Sigmoid colon (tissue), 7 donors: Measurements from ENCODE around the gene CACNA2D3. TPM values are rescaled to one million over a fixed set of nuclear protein-coding genes. Genes with fewer than 3 reads are reported as not detected.

ENCODE experiments used
- DNase-seq: peaks from one replicate; pipeline ENCODE4 v3.0.0-alpha.2; 2019
- H3K27ac ChIP-seq, 4 donors: fragments of 200-600 bp; sonication (generic); one replicate each; pipeline ENCODE4 v1.5.1; 2016 to 2019; ENCODE audit warnings: mild to moderate bottlenecking in 1 of 4
- H3K27me3 ChIP-seq, 3 donors: fragments of 200-600 bp; sonication (generic); one replicate each; pipeline ENCODE4 v1.5.1; 2019; ENCODE audit warnings: mild to moderate bottlenecking in 1 of 3
- H3K36me3 ChIP-seq, 4 donors: fragments of 200-600 bp; sonication (generic); one replicate each; pipeline ENCODE4 v1.5.1; 2016 to 2019
- H3K4me1 ChIP-seq, 4 donors: fragments of 200-600 bp; sonication (generic); one replicate each; pipeline ENCODE4 v1.5.1; 2017 to 2019
- H3K4me3 ChIP-seq, 4 donors: fragments of 200-600 bp; sonication (generic); one replicate each; pipeline ENCODE4 v1.5.1; 2017 to 2019; ENCODE audit warnings: mild to moderate bottlenecking in 2 of 4, moderate library complexity in 1 of 4
- H3K9me3 ChIP-seq, 4 donors: fragments of 200-600 bp in 3 of 4; sonication (generic) in 3 of 4; one replicate each; pipeline versions ENCODE4 v1.5.1 to v1.6.1; 2013 to 2019
- CTCF ChIP-seq, 4 experiments: fragments of 450-650 bp in 3 of 4; fragments of 200-600 bp in 1 of 4; IDR thresholded peaks; one replicate each; pipeline ENCODE4 v1.5.1; 2016 to 2019; ENCODE audit warnings: antibody characterized with exemption in 4 of 4, mild to moderate bottlenecking in 3 of 4, moderate library complexity in 2 of 4
- EP300 ChIP-seq, 4 donors: sonication (generic); formaldehyde crosslinking; IDR thresholded peaks; one replicate each; pipeline ENCODE4 v1.6.1; 2017; ENCODE audit warnings: antibody characterized with exemption in 4 of 4
- POLR2A ChIP-seq, 2 donors: fragments of 450-650 bp; IDR thresholded peaks; one replicate each; pipeline ENCODE4 v1.6.1; 2016; ENCODE audit warnings: antibody characterized with exemption in 2 of 2, mild to moderate bottlenecking in 2 of 2, moderate library complexity in 2 of 2
- POLR2AphosphoS5 ChIP-seq, 4 donors: sonication (generic); formaldehyde crosslinking; IDR thresholded peaks; one replicate each; pipeline ENCODE4 v1.6.1; 2017; ENCODE audit warnings: antibody characterized with exemption in 4 of 4
- WGBS, 2 donors: extraction: QIAGEN DNeasy Blood & Tissue Kit; methylation state at CpG; one replicate each; pipeline ENCODE4 v1.1.7; 2013; 5-methylcytosine and 5-hydroxymethylcytosine counted together
- intact Hi-C: fragments of 100-400 bp; cut with DNase I; formaldehyde crosslinking; loops from one replicate; pipeline ENCODE4 v1.15.1; 2023
- polyA plus RNA-seq, 3 donors: library from polyadenylated mRNA; stranded (reverse); fragments of 200-250 nt; gene quantifications; one replicate each; pipeline ENCODE4 v1.2.3, GENCODE V29; 2013
- total RNA-seq, 4 donors: library from RNA; depleted of rRNA; stranded (reverse); fragments of >200 nt; gene quantifications; one replicate each; pipeline ENCODE4 v1.1.0, GENCODE V29; 2016
- donor health status: healthy with polysubstance abuse.
- donor health status: Bipolar disorder and iron deficiency.
- donor health status: healthy.

Gene CACNA2D3
- total and polyA plus RNA-seq, 7 donors, result 0.32 to 10.2 (median 4.8) TPM; not detected in 1

- H3K27me3 ChIP-seq, result no peaks in the 10 kb centered on the region
- H3K9me3 ChIP-seq, result no peaks in the 10 kb centered on the region
- WGBS, 2 donors, result 92 to 94% methylated on average over 3 of the region's 3 CpGs
- no peaks in the 10 kb centered on the region for H3K4me1 ChIP-seq
- H3K27ac ChIP-seq, result no peak overlapping the region
- intact Hi-C loops, result no loop called here
- no peak overlapping the region for H3K4me3 ChIP-seq
- no peak for DNase-seq
- no peak for TF ChIP-seq POLR2AphosphoS5 (IDR thresholded peaks at IDR 0.05)
- TF ChIP-seq POLR2A (IDR thresholded peaks at IDR 0.05), result no peak
- TF ChIP-seq EP300 (IDR thresholded peaks at IDR 0.05), result no peak
- no peak for TF ChIP-seq CTCF (IDR thresholded peaks at IDR 0.05)
- no peaks in the 10 kb centered on the region for H3K36me3 ChIP-seq
These were observed 895.5 kb downstream of the CACNA2D3 start for GRCh38 chr3:55017876-55018275.

DNA sequence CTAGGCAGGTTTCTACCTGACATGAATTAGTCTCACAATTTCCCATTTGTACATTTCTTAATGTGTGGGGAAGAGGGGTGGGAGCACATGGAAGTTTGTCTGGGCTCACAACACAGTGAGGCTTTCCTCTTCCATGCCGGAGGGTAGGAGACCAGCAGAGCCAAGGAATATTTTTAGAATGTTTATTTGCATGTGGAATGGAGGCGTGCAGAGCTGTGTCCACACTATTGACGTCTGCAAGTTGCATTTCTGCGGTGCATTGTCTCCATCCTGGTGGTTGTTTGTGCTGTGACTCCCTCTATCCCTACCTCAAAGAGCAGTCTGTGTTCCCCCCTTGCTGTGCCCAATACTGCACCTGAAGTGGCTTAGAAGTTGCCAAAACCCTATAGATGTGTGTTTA is 908.6 kb downstream of the CACNA2D3 start:
- DNase-seq, result no peak
- H3K4me1 ChIP-seq, result peaks cover 0 to 15% (median 0%) of the 10 kb centered on the region in 4 donors
- no peaks in the 10 kb centered on the region for H3K27me3 ChIP-seq
- H3K27ac ChIP-seq, result no peak overlapping the region
- H3K4me3 ChIP-seq, result no peak overlapping the region
- TF ChIP-seq POLR2A (IDR thresholded peaks at IDR 0.05) (no peak), POLR2AphosphoS5 (IDR thresholded peaks at IDR 0.05) (no peak), CTCF (IDR thresholded peaks at IDR 0.05) (no peak), EP300 (IDR thresholded peaks at IDR 0.05) (no peak)
- intact Hi-C loops, result no loop called here
- H3K36me3 ChIP-seq, result no peaks in the 10 kb centered on the region
- 65 to 71% methylated on average over 4 of the region's 4 CpGs for WGBS, 2 donors
- H3K9me3 ChIP-seq, result no peaks in the 10 kb centered on the region

DNA sequence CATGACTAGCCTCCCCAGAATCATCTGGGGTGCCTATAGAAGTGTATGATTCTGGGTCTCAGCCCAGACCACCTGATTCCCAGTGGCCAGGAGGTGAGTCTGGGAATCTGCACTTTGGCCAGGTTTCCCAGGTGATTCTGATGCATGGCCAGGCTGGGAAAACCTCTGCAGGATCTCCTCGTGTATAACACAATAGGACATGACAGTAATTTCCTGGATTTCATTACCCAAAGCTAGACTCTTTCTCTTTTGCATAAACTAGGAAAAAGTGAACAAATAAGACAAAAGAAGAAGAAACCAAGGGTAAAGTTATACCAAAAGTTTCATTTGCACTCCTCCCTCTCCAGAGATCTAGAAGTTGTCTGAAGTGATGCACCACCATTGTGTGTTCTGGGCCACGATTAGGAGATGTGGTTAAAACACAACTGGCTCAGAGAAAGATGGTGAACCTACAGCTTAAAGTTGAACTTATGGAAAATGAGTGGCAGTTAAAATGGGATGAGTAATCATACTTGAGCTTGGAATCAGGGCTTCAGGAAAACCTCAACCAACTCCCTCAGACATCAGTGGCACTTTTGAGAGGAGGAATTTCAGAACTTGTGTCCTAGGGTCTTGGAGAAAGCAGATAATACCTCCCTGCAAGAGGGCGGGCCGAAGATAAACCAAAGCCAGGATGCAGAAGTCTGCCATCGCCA is 914.7 kb downstream of the CACNA2D3 start:
- no peak for DNase-seq
- 76 to 84% methylated on average over 5 of the region's 5 CpGs for WGBS, 2 donors
- Histone ChIP-seq H3K36me3 (no peaks in the 10 kb centered on the region), H3K4me3 (no peak overlapping the region), H3K27ac (no peak overlapping the region), H3K9me3 (no peaks in the 10 kb centered on the region), H3K4me1 (peaks cover 0 to 15% (median 0%) of the 10 kb centered on the region in 4 donors), H3K27me3 (no peaks in the 10 kb centered on the region)
- TF ChIP-seq POLR2A (IDR thresholded peaks at IDR 0.05) (no peak), CTCF (IDR thresholded peaks at IDR 0.05) (no peak), POLR2AphosphoS5 (IDR thresholded peaks at IDR 0.05) (no peak), EP300 (IDR thresholded peaks at IDR 0.05) (no peak)
- intact Hi-C loops, result no loop called here

DNA sequence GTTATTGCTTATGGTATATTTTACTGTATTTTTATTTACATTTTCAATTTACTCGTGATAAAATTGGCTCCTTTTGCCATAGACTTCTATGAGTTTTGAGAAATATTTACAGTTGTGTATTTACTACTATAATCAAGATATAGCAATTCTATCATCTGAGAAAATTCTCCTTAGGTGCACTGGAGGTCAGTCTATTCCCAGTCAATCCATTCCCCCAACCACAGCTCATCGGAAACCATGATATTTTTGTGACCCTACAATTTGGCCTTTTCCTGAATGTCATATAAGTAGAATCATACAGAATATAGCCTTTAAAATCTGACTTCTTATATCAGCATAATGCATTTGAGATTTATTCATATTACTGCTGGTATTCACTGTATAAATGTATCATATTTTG is 920.2 kb downstream of the CACNA2D3 start:
- 46 to 83% methylated on average over 2 of the region's 2 CpGs for WGBS, 2 donors
- Histone ChIP-seq H3K4me3 (no peak overlapping the region), H3K9me3 (no peaks in the 10 kb centered on the region), H3K36me3 (no peaks in the 10 kb centered on the region), H3K4me1 (no peaks in the 10 kb centered on the region), H3K27ac (no peak overlapping the region), H3K27me3 (no peaks in the 10 kb centered on the region)
- no peak for TF ChIP-seq CTCF (IDR thresholded peaks at IDR 0.05)
- TF ChIP-seq POLR2A (IDR thresholded peaks at IDR 0.05), result no peak
- TF ChIP-seq EP300 (IDR thresholded peaks at IDR 0.05), result no peak
- no peak for TF ChIP-seq POLR2AphosphoS5 (IDR thresholded peaks at IDR 0.05)
- no peak for DNase-seq
- intact Hi-C loops, result no loop called here

GRCh38 chr3:55044486-55044885 is 922.1 kb downstream of the CACNA2D3 start:
- no peak overlapping the region for H3K27ac ChIP-seq
- 87 to 89% methylated on average over 1 of the region's 1 CpG for WGBS, 2 donors
- DNase-seq, result no peak
- intact Hi-C loops, result no loop called here
- no peaks in the 10 kb centered on the region for H3K4me1 ChIP-seq
- H3K4me3 ChIP-seq, result no peak overlapping the region
- no peaks in the 10 kb centered on the region for H3K9me3 ChIP-seq
- no peaks in the 10 kb centered on the region for H3K27me3 ChIP-seq
- TF ChIP-seq CTCF (IDR thresholded peaks at IDR 0.05) (no peak), POLR2AphosphoS5 (IDR thresholded peaks at IDR 0.05) (no peak), EP300 (IDR thresholded peaks at IDR 0.05) (no peak), POLR2A (IDR thresholded peaks at IDR 0.05) (no peak)
- H3K36me3 ChIP-seq, result no peaks in the 10 kb centered on the region
